Measurements from ENCODE around the gene KRTAP4-7. TPM values are rescaled to one million over a fixed set of nuclear protein-coding genes. Genes with fewer than 3 reads are reported as not detected.
"Not testable (repeated sequence)": the region's sequence is repeated elsewhere in the genome, so short reads cannot be mapped to it uniquely, and the experiment has no call there.

Gene KRTAP4-7
- total RNA-seq, 1 donor, result not detected

DNA sequence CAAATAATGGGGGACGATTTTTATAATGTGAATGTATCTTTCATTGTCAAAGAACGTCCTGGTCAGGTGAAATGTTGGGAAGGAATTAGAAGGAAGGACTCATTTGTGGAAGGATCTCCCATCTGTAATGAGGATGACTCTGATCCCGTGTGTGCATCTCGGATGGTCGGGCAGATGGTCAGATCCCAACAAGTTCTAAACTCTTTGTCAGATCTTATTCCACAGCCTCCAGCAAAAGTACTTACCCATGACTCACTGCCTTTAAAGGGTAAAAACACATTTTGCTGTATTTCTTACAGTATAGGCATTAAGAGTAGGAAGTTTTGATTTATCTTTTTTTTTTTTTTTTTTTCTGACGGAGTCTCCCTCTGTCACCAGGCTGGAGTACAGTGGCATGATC is 14.5 kb downstream of the KRTAP4-7 start:
- TF ChIP-seq, protein P1, sequence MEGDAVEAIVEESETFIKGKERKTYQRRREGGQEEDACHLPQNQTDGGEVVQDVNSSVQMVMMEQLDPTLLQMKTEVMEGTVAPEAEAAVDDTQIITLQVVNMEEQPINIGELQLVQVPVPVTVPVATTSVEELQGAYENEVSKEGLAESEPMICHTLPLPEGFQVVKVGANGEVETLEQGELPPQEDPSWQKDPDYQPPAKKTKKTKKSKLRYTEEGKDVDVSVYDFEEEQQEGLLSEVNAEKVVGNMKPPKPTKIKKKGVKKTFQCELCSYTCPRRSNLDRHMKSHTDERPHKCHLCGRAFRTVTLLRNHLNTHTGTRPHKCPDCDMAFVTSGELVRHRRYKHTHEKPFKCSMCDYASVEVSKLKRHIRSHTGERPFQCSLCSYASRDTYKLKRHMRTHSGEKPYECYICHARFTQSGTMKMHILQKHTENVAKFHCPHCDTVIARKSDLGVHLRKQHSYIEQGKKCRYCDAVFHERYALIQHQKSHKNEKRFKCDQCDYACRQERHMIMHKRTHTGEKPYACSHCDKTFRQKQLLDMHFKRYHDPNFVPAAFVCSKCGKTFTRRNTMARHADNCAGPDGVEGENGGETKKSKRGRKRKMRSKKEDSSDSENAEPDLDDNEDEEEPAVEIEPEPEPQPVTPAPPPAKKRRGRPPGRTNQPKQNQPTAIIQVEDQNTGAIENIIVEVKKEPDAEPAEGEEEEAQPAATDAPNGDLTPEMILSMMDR (IDR thresholded peaks at IDR 0.05; ENCODE audit: insufficient read depth, low read length), result no peak
- H3K4me3 ChIP-seq (ENCODE audit: low read depth, low read length), result no peak overlapping the region
- no peak for DNase-seq (ENCODE audit: low read depth)

- DNase-seq (ENCODE audit: low read depth), result peak; percentile 28
Observed at GRCh38 chr17:41099682-41100480, 15.9 kb downstream of the KRTAP4-7 start.

DNA sequence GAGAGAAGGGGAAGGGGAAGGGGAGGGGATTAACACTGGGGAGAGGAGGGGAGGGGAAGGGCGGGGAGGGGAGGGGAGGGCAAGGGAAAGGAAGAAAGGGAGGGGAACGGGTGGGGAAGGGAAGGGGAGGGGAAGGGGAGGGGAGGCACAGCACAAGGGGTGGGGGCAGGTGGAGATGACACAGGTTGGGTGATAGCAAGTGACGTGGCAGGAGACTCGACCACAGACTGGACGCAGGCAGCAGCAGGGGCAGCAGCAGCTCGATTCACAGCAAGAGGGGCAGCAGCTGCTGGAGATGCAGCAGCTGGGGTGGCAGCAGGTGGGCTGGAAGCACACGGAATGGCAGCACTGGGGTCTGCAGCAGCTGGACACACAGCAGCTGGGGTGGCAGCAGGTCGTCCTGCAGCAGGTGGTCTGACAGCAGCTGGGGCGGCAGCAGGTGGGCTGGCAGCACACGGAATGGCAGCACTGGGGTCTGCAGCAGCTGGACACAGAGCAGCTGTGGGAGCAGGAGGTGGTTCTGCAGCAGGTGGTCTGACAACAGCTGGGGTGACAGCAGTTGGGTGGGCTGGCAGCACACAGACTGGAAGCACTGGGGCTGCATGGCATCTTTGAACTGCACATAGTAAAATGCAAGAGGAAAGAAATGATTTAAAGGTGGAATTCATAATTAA is 17.8 kb downstream of the KRTAP4-7 start, which contains the start of gene KRTAP4-16:
TSS of gene KRTAP4-16 (minus strand) at position 624 of the 674 bp plus-strand sequence. CDS start at position 624, 0 bp downstream.
- DNase-seq (ENCODE audit: low read depth), result no peak
- no peak within 1 kb of the TSS for H3K4me3 ChIP-seq (ENCODE audit: low read depth, low read length)
- TF ChIP-seq, protein P1 (IDR thresholded peaks at IDR 0.05; ENCODE audit: insufficient read depth, low read length), result no peak

More at GRCh38 chr17:41099682-41100480, 15.9 kb downstream of the KRTAP4-7 start:
- not testable (repeated sequence) for H3K4me3 ChIP-seq (ENCODE audit: low read depth, low read length)

GRCh38 chr17:41103896-41104295 is 19.9 kb downstream of the KRTAP4-7 start:
- DNase-seq (ENCODE audit: low read depth), result no peak
- TF ChIP-seq, protein P1 (IDR thresholded peaks at IDR 0.05; ENCODE audit: insufficient read depth, low read length), result no peak

DNA sequence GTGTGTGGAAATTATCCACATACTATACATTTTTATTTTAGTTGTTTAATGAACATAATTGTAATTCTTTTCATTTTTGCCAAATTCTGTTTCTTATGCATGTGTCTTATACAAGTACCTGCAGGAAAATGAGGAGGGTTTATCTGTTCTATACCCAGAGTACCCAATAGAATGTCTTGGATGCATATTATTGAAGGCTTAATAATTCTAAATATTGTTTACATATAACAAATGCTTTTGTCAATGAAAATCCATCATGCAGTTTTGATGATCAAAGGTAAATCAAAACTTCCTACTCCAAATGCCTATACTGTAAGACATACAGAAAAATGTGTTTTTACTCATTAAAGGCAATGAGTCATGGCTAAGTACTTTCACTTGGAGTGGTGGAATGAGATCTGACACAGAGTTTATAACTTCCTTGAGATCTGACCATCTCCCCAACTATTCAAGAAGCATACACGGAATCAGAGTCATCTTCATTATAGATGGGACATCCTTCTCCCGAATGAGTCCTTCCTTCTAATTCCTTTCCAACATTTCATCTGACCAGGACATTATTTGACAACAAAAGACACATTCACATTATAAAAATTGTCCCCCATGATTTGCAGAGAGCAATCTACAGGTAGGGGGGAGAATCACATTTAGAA is 20.6 kb downstream of the KRTAP4-7 start:
- not testable (repeated sequence) for DNase-seq (ENCODE audit: low read depth); H3K4me3 ChIP-seq (ENCODE audit: low read depth, low read length)

More at GRCh38 chr17:41103896-41104295, 19.9 kb downstream of the KRTAP4-7 start:
- no peak overlapping the region for H3K4me3 ChIP-seq (ENCODE audit: low read depth, low read length)

GRCh38 chr17:41105347-41105746 is 21.4 kb downstream of the KRTAP4-7 start, which contains the start of gene KRTAP4-9:
KRTAP4-9 (plus strand) TSS chr17:41105389; CDS start chr17:41105389, 0 bp downstream.
- not testable (repeated sequence) for DNase-seq (ENCODE audit: low read depth); H3K4me3 ChIP-seq (ENCODE audit: low read depth, low read length)

GRCh38 chr17:41107941-41108450 is 24.0 kb downstream of the KRTAP4-7 start:
- no peak overlapping the region for H3K4me3 ChIP-seq (ENCODE audit: low read depth, low read length)
- peak; percentile 11 for DNase-seq (ENCODE audit: low read depth)
- TF ChIP-seq, protein P1 (IDR thresholded peaks at IDR 0.05; ENCODE audit: insufficient read depth, low read length), result no peak

DNA sequence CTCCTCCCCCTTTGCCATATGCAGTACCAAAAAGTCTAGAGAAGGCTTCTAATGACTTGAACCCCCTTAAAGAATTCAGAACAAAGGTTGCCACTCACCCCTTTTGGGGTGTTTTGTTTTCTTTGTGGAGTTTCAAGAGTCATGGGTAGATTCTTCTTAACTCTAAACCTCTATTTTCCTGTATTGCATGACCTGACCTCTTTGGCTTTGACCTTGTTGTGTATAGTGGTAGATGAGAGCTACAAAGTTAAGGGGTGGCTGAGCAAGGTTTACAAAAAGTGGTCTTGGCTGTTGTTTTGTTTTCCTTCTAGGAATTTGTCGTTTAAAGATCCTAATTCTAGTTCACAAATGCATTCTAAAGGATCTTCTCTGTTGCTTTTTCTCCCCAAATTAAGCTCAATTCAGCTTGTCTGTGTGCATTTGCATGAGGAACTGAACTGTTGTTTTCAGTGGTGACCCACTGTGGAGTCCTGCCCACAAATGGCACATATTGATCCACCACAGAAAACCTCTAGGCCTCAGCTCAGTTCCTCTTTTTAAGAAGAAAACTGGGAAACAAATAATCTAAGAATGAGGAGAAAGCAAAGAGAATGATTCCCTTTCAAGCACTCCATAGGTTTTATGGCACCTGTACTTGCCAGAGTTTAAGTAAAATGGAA is 24.9 kb downstream of the KRTAP4-7 start:
- not testable (repeated sequence) for H3K4me3 ChIP-seq (ENCODE audit: low read depth, low read length); DNase-seq (ENCODE audit: low read depth)
